Measurements from ENCODE around the gene CYTH3.

CYTH3 gene

DNA sequence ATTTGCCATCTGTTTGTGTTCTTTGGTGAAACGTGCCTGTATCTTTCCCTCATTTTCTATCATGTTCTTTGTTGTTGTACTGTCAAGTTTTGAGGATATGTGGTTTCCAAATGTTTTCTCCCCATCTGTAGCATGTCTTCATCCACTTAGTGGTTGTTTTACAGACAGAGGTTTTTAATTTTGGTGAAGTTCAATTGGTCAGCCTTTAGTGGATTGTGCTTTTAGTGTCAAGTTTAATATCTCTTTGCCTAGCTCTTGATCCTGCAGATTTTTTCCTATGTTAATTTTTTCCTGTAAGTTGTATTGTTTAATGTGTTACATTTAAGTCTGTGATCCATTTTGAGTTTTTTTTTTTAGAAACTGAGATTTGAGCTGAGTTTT lies 145.3 kb downstream of the CYTH3 start:
- in situ Hi-C loops (cut with HindIII; ENCODE audit: low pct_ligation_motif_present, low sequenced_read_pairs) = loop anchor here (25.0 kb wide), 1 partner anchor 90 kb away; the partner anchor contains the start of gene ANKRD61
- no peaks in the 10 kb centered on the region for H3K27me3 ChIP-seq (replicated peaks)

DNA sequence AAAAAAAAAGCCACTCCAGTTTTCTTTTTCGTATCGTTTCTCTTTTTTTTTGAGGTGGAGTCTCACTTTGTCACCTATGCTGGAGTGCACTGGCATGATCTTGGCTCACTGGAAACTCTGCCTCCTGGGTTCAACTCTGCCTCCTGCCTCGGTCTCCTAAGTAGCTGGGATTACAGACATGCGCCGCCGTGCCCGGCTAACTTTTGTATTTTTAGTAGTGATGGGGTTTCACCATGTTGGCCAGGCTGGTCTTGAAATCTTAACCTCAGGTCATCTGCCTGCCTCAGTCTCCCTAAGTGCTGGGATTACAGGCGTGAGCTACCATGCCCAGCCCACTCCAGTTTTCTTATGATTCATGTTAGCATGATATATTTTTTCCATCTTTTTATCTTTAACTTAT lies 148.6 kb downstream of the CYTH3 start:
- H3K4me3 ChIP-seq (ENCODE audit: low read depth, low read length) = no peak overlapping the region
- DNase-seq = no peak
- H3K36me3 ChIP-seq (replicated peaks) = peaks cover 41% of the 10 kb centered on the region
- no peak overlapping the region for H3K27ac ChIP-seq
- in situ Hi-C loops (cut with HindIII; ENCODE audit: low pct_ligation_motif_present, low sequenced_read_pairs) = no loop called here
- H3K27me3 ChIP-seq (replicated peaks) = no peaks in the 10 kb centered on the region
- TF ChIP-seq, protein P1, sequence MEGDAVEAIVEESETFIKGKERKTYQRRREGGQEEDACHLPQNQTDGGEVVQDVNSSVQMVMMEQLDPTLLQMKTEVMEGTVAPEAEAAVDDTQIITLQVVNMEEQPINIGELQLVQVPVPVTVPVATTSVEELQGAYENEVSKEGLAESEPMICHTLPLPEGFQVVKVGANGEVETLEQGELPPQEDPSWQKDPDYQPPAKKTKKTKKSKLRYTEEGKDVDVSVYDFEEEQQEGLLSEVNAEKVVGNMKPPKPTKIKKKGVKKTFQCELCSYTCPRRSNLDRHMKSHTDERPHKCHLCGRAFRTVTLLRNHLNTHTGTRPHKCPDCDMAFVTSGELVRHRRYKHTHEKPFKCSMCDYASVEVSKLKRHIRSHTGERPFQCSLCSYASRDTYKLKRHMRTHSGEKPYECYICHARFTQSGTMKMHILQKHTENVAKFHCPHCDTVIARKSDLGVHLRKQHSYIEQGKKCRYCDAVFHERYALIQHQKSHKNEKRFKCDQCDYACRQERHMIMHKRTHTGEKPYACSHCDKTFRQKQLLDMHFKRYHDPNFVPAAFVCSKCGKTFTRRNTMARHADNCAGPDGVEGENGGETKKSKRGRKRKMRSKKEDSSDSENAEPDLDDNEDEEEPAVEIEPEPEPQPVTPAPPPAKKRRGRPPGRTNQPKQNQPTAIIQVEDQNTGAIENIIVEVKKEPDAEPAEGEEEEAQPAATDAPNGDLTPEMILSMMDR (IDR thresholded peaks at IDR 0.05; ENCODE audit: low read depth, low read length, missing control alignments) = no peak

More for the DNA sequence above, 145.3 kb downstream of the CYTH3 start:
- H3K27ac ChIP-seq = no peak overlapping the region
- DNase-seq = no peak
- no peak overlapping the region for H3K4me3 ChIP-seq (ENCODE audit: low read depth, low read length)
- peaks cover 25% of the 10 kb centered on the region for H3K36me3 ChIP-seq (replicated peaks)
- TF ChIP-seq, protein P1 (IDR thresholded peaks at IDR 0.05; ENCODE audit: low read depth, low read length, missing control alignments) = no peak

DNA sequence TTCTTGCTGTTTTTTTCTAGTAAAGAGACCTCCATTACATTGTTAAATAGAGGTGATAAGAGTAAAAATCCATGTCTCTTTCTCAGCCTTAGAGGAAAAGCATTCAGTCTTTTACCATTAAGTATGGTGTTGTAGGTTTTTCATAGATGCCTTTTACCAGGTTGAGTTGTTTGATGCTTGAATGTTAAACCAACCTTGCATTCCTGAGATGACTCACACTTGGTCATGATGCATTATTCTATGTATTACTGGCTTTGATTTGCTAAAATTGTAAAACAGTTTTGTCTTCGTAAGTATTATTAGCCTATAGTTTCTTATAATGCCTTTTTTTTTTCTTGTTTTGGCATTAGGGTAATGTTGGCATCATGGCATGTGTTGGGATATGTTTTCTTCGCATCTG lies 151.3 kb downstream of the CYTH3 start:
- Histone ChIP-seq H3K4me3 (ENCODE audit: low read depth, low read length) (no peak overlapping the region), H3K27me3 (replicated peaks) (no peaks in the 10 kb centered on the region), H3K36me3 (replicated peaks) (peaks cover 48% of the 10 kb centered on the region), H3K27ac (no peak overlapping the region)
- DNase-seq = peak; percentile 13
- in situ Hi-C loops (cut with HindIII; ENCODE audit: low pct_ligation_motif_present, low sequenced_read_pairs) = no loop called here
- TF ChIP-seq, protein P1 (IDR thresholded peaks at IDR 0.05; ENCODE audit: low read depth, low read length, missing control alignments) = no peak

DNA sequence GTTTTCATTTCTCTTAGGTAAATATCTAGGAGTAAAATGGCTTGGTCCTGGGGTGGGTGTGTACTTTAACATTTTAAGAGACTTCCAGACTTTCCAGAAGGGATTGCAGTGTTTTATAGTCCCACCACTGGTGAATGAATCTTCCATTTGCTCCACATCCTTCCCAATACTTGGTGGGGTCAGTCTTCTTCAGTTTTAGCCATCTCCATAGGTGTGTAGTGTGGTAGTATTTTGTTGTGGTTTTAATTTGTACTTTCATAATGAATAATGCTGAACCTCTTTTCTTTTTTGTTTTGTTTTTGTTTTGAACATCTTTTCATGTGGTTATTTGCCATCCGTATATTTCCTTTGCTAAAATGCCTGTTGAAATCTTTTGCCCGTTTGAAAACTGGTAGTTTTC lies 154.9 kb downstream of the CYTH3 start:
- DNase-seq = no peak
- Histone ChIP-seq H3K36me3 (replicated peaks) (peaks cover 53% of the 10 kb centered on the region), H3K27me3 (replicated peaks) (no peaks in the 10 kb centered on the region), H3K27ac (no peak overlapping the region), H3K4me3 (ENCODE audit: low read depth, low read length) (no peak overlapping the region)
- TF ChIP-seq, protein P1 (IDR thresholded peaks at IDR 0.05; ENCODE audit: low read depth, low read length, missing control alignments) = no peak
- in situ Hi-C loops (cut with HindIII; ENCODE audit: low pct_ligation_motif_present, low sequenced_read_pairs) = no loop called here

DNA sequence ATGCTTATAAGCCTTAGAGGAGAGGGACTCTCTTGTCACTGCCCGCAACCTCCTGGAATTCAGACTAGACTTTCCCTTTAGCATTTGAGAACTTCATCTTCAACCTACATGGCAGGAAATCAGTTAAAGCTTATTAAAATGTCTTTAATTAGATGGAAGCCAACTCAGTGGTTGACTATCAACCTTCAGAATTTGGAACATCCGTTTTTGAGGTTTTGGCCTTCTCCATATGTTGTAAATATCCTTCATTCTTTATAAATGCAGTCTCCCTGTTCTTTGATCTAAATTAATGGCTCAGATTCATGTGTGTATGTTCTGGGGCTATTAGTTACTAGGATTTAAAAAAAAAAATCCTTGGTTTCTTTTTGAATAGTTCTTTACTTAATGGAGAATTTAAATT lies 156.2 kb downstream of the CYTH3 start:
- TF ChIP-seq, protein P1 (IDR thresholded peaks at IDR 0.05; ENCODE audit: low read depth, low read length, missing control alignments) = no peak
- H3K27ac ChIP-seq = no peak overlapping the region

More for the DNA sequence above, 156.2 kb downstream of the CYTH3 start:
- Histone ChIP-seq H3K4me3 (ENCODE audit: low read depth, low read length) (no peak overlapping the region), H3K27me3 (replicated peaks) (no peaks in the 10 kb centered on the region), H3K36me3 (replicated peaks) (peaks cover 41% of the 10 kb centered on the region)
- no peak for DNase-seq
- in situ Hi-C loops (cut with HindIII; ENCODE audit: low pct_ligation_motif_present, low sequenced_read_pairs) = no loop called here

Measured in brain microvascular endothelial cell (primary cell).